Measurements from ENCODE around the gene RARB.
A peak's percentile ranks its signal among the peaks of the same experiment; 100 is the strongest.

Gene RARB

GRCh38 chr3:25508433-25508832, 80.4 kb downstream of the RARB start:
- no peak for DNase-seq (ENCODE audit: low spot score)

- no peak for DNase-seq (ENCODE audit: low spot score)
Measured at GRCh38 chr3:25508901-25509300, 80.8 kb downstream of the RARB start.

GRCh38 chr3:25510797-25511196, 82.7 kb downstream of the RARB start:
- DNase-seq (ENCODE audit: low spot score) = no peak

- DNase-seq (ENCODE audit: low spot score) = no peak
Measured at GRCh38 chr3:25511972-25512721, 84.1 kb downstream of the RARB start.

- DNase-seq (ENCODE audit: low spot score) = no peak
Measured at GRCh38 chr3:25513642-25514266, 85.7 kb downstream of the RARB start.

GRCh38 chr3:25515171-25515570, 87.1 kb downstream of the RARB start:
- no peak for DNase-seq (ENCODE audit: low spot score)

- no peak for DNase-seq (ENCODE audit: low spot score)
Measured at GRCh38 chr3:25520926-25521559, 93.0 kb downstream of the RARB start.

- no peak for DNase-seq (ENCODE audit: low spot score)
Measured at GRCh38 chr3:25527336-25527735, 99.3 kb downstream of the RARB start.

- DNase-seq (ENCODE audit: low spot score) = no peak
Measured at GRCh38 chr3:25527801-25528200, 99.7 kb downstream of the RARB start.

- no peak for DNase-seq (ENCODE audit: low spot score)
Measured at GRCh38 chr3:25531971-25532370, 103.9 kb downstream of the RARB start.

- peak; percentile 46 for DNase-seq (ENCODE audit: low spot score)
Measured at GRCh38 chr3:25532431-25533162, 104.5 kb downstream of the RARB start.

- no peak for DNase-seq (ENCODE audit: low spot score)
Measured at GRCh38 chr3:25533399-25533798, 105.3 kb downstream of the RARB start.

GRCh38 chr3:25534007-25534406, 105.9 kb downstream of the RARB start:
- no peak for DNase-seq (ENCODE audit: low spot score)

GRCh38 chr3:25536521-25537391, 108.7 kb downstream of the RARB start:
- no peak for DNase-seq (ENCODE audit: low spot score)

GRCh38 chr3:25537516-25537915, 109.5 kb downstream of the RARB start:
- no peak for DNase-seq (ENCODE audit: low spot score)

- no peak for DNase-seq (ENCODE audit: low spot score)
Measured at GRCh38 chr3:25540273-25540672, 112.2 kb downstream of the RARB start.

GRCh38 chr3:25542492-25543039, 114.5 kb downstream of the RARB start:
- no peak for DNase-seq (ENCODE audit: low spot score)

GRCh38 chr3:25547103-25547502, 119.0 kb downstream of the RARB start:
- no peak for DNase-seq (ENCODE audit: low spot score)

- no peak for DNase-seq (ENCODE audit: low spot score)
Measured at GRCh38 chr3:25547943-25548674, 120.0 kb downstream of the RARB start.

- DNase-seq (ENCODE audit: low spot score) = no peak
Measured at GRCh38 chr3:25548836-25549235, 120.8 kb downstream of the RARB start.

- DNase-seq (ENCODE audit: low spot score) = no peak
Measured at GRCh38 chr3:25552251-25552650, 124.2 kb downstream of the RARB start.
